PFSK-1 (cell line): ENCODE results near the gene UCN3.

ENCODE experiments used
- FOXP2 ChIP-seq: optimal IDR thresholded peaks from 2 replicates; pipeline ENCODE3; 2011; ENCODE audit warnings: borderline replicate concordance, control low read depth, inconsistent platforms; ENCODE audit not compliant: insufficient read depth; ENCODE audit errors: extremely low read length, extremely low read depth
- POLR2AphosphoS5 ChIP-seq: IDR thresholded peaks from 2 replicates; pipeline ENCODE4 v1.6.1; 2012; ENCODE audit warnings: low read depth, mild to moderate bottlenecking, control low read depth, low read length, moderate library complexity
- REST ChIP-seq, 2 experiments: IDR thresholded peaks; 2 replicates each; pipeline versions ENCODE4 v1.6.1 to v1.8.0; 2011 to 2012; ENCODE audit warnings: low read depth in 2 of 2, low read length in 2 of 2, control low read depth in 1 of 2, inconsistent platforms in 1 of 2, mild to moderate bottlenecking in 1 of 2, moderate library complexity in 1 of 2; ENCODE audit not compliant: insufficient read depth in 1 of 2
- SIN3A ChIP-seq: IDR thresholded peaks from 2 replicates; pipeline ENCODE4 v1.6.1; 2012; ENCODE audit warnings: mild to moderate bottlenecking, low read length, moderate library complexity, borderline replicate concordance; ENCODE audit not compliant: insufficient read depth
- TAF1 ChIP-seq: IDR thresholded peaks from 2 replicates; pipeline ENCODE4 v1.6.1; 2012; ENCODE audit warnings: low read length, control low read depth, borderline replicate concordance; ENCODE audit not compliant: insufficient read depth

The UCN3 gene

DNA sequence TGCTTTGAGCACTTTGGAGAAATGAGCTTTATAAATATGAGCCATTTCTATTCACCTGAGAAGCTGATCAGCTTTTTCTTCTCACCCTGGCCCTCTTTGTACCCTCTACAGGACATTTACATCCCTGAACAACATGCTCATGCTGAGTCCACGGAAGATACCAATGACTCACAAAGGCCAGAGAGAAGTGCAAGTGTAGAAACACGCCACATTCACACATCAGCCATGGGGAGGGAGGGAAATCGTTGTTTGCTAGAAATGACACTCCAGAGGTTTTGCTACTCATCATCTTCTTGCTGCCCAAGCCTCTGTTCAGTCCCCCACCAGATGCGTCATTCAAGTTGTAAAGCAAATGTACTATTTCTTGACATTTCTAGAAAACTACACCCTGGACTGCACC is 2.8 kb upstream of the UCN3 start:
- TF ChIP-seq TAF1 (no peak), POLR2AphosphoS5 (no peak)

DNA sequence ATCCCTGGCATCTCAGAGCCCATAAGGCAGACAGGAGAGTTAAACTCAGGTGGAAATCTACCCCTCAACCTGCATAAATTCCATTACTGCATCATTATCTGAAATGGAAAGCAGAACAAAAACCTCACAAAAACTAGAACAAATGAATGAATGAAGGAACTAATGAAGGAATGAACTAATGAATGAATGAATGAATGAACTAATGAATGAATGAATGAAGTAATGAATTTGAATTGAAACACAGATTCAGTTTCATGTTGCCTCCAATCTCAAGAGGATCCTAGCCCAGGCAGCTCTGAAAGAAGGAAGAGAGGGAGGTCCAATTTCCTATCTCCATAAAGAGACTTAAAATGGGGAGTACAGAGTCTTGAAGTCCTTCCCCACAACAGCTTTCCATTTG is 1.9 kb upstream of the UCN3 start:
- TF ChIP-seq POLR2AphosphoS5 (no peak), SIN3A (no peak), TAF1 (no peak), FOXP2 (no peak), REST (IDR thresholded peaks at IDR 0.05; ENCODE audit: insufficient read depth in 1 of 2, low read depth in 2 of 2, low read length in 2 of 2) (no peak)

DNA sequence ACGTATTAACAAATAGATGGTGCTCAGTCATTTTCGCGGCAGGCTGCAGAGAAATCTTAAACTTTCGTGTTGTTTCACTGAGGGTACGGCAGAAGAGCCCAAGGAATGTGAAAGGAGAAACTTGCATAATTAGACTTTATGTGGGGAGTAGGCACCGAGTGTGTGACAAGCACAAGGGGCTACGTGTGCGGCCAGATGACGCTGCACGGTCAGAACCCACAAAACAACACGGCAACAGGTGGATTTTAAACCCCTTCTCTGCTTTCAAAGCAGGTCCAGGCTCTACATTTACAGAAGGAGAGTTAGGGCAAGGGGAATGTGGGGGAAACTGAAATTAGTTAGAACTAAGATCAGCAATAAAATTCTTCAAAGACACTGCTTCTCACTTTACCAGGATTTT is 392 bp upstream of the UCN3 start:
- TF ChIP-seq REST (IDR thresholded peaks at IDR 0.05; ENCODE audit: insufficient read depth in 1 of 2, low read depth in 2 of 2, low read length in 2 of 2), result no peak
- no peak for TF ChIP-seq TAF1
- no peak for TF ChIP-seq FOXP2
- no peak for TF ChIP-seq POLR2AphosphoS5
- TF ChIP-seq SIN3A, result no peak

DNA sequence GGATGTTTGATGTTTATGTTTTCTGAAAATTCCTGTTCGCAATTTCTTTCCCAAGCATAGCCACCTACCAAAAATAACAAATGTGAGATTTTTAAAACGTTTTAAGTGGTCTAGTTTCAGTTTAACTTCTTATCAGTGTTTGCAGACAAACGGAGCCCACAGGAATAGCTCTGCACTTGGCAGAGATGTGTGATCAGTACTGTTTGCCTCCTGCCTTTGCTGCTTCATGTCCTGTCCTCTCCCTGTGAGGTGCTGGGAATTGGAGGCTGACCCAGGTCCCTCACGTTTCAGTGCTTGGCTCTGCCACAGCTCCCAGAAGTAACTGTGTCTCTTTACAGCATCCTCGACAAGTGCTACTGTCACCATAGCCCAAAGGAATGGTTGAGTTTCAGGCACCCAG is 1.2 kb downstream of the UCN3 start:
- TF ChIP-seq SIN3A, result no peak
- no peak for TF ChIP-seq REST (IDR thresholded peaks at IDR 0.05; ENCODE audit: insufficient read depth in 1 of 2, low read depth in 2 of 2, low read length in 2 of 2)
- TF ChIP-seq FOXP2, result no peak

GRCh38 chr10:5369362-5370158 is 4.8 kb downstream of the UCN3 start:
- TF ChIP-seq FOXP2, result no peak
- no peak for TF ChIP-seq REST (IDR thresholded peaks at IDR 0.05; ENCODE audit: insufficient read depth in 1 of 2, low read depth in 2 of 2, low read length in 2 of 2)
- no peak for TF ChIP-seq SIN3A
- TF ChIP-seq TAF1, result no peak
- no peak for TF ChIP-seq POLR2AphosphoS5
